Measurements from ENCODE around the gene CHADL. TPM values are rescaled to one million over a fixed set of nuclear protein-coding genes. Genes with fewer than 3 reads are reported as not detected.

CHADL gene
- total and polyA plus RNA-seq, 2 of the 4 experiments (the other 2 are of a cell fraction), result 0.18 to 0.53 TPM

- Histone ChIP-seq H3K9me1 (ENCODE audit: insufficient read depth, low read length) (no peaks in the 10 kb centered on the region), H3K56ac (ENCODE audit: extremely low read depth, insufficient read depth, low read length) (no peak overlapping the region), H3K4me3 (ENCODE audit: insufficient read depth, low read depth, low read length) (peak overlapping the region; percentile 25), H3K36me3 (ENCODE audit: control insufficient read depth, insufficient read depth, low read length) (no peaks in the 10 kb centered on the region), H3K9ac (ENCODE audit: low read depth, low read length) (no peak overlapping the region), H3K4ac (ENCODE audit: low read depth, low read length) (0 out of 2 replicates have a peak overlapping the region, but pooled peaks have one; percentile 11), H2AFZ (replicated peaks; ENCODE audit: low read length, poor library complexity) (peak overlapping the region; percentile 87), H2AK5ac (ENCODE audit: low read depth, low read length) (no peak overlapping the region), H2BK15ac (ENCODE audit: low read depth, low read length) (no peak overlapping the region), H3K27me3 (ENCODE audit: control insufficient read depth, insufficient read depth, low read length) (no peaks in the 10 kb centered on the region), H3K9me3 (ENCODE audit: control insufficient read depth, insufficient read depth, low read length) (no peaks in the 10 kb centered on the region), H3K14ac (replicated peaks; ENCODE audit: low read depth, low read length) (no peak overlapping the region), H2BK20ac (ENCODE audit: low read depth, low read length) (no peak overlapping the region), H4K8ac (ENCODE audit: low read depth in 2 of 2, low read length in 2 of 2) (peak overlapping the region in 1 of 2 experiments; percentile 30; a peak in 2 of 4 replicates), H3K23ac (ENCODE audit: low read depth, low read length) (no peak overlapping the region), H2AK9ac (replicated peaks; ENCODE audit: low read depth, low read length, poor library complexity) (peak overlapping the region; percentile 61), H4K20me1 (ENCODE audit: insufficient read depth, low read length) (peaks cover 3% of the 10 kb centered on the region; the same call in 1 of the 2 replicates), H3K18ac (ENCODE audit: low read depth, low read length) (no peak overlapping the region), H3K27ac (ENCODE audit: insufficient read depth, low read length) (no peak overlapping the region), H3K4me1 (ENCODE audit: control insufficient read depth, insufficient read depth, low read length) (0 out of 2 replicates have a peak, but pooled peaks cover 4% of the 10 kb centered on the region), H3K4me2 (ENCODE audit: low read depth, low read length) (peak overlapping the region; percentile 30; the same call in 1 of the 2 replicates), H3K79me1 (ENCODE audit: low read depth in 1 of 2, low read length in 2 of 2) (no peaks in the 10 kb centered on the region), H2BK120ac (ENCODE audit: low read depth, low read length) (no peak overlapping the region), H2BK5ac (ENCODE audit: low read depth, low read length, poor library complexity, severe bottlenecking) (no peak overlapping the region), H4K5ac (ENCODE audit: low read depth, low read length) (no peak overlapping the region), H4K91ac (ENCODE audit: insufficient read depth, low read depth, low read length) (no peak overlapping the region)
- TF ChIP-seq RCOR1 (IDR thresholded peaks at IDR 0.05; ENCODE audit: insufficient replicate concordance, low read length), result no peak
- TF ChIP-seq MAFK (IDR thresholded peaks at IDR 0.05; ENCODE audit: low read depth, low read length), result no peak
- TF ChIP-seq MXI1 (IDR thresholded peaks at IDR 0.05; ENCODE audit: borderline replicate concordance, low read depth, low read length), result no peak
- TF ChIP-seq BHLHE40 (IDR thresholded peaks at IDR 0.05; ENCODE audit: low read depth, low read length), result no peak
- no peak for TF ChIP-seq POLR2A (IDR thresholded peaks at IDR 0.05; ENCODE audit: low read depth, low read length)
- intact Hi-C loops (cut with micrococcal nuclease), result no loop called here
- BruUV-seq (replicated peaks), result no TSS peak
- in situ Hi-C loops (cut with MboI; ENCODE audit: low sequenced_read_pairs), result no loop called here
- POLR2A ChIA-PET (ENCODE audit: unreplicated experiment), result no interaction called here
- ATAC-seq (ENCODE audit: low read depth) (no peak), DNase-seq (no peak)
- CTCF ChIA-PET, result interaction anchor here (0.5 to 0.6 kb wide), 2 partner anchors 35 to 253 kb away, joined by 3 read pairs; no protein-coding TSS in a partner anchor
- dilution Hi-C loops (cut with HindIII; ENCODE audit: low sequenced_read_pairs, unreplicated experiment), result no loop called here
- WGBS, 2 experiments (ENCODE audit: extremely low coverage in 2 of 2, insufficient read length in 1 of 2), result 92% methylated on average over 17 of the region's 33 CpGs; no CpG with 5 or more reads in 1 of the 2 experiments
These were observed 3.6 kb downstream of the CHADL start for GRCh38 chr22:41237036-41237706.

Data from IMR-90 (cell line).